ENCODE measurements around the gene IQGAP1. TPM values are rescaled to one million over a fixed set of nuclear protein-coding genes. Genes with fewer than 3 reads are reported as not detected.
A peak's percentile ranks its signal among the peaks of the same experiment; 100 is the strongest.

IQGAP1 gene
- total RNA-seq, 3 donors from 2014 or later (not counting 1 experiment from before 2014, with no cell fraction given): 431 to 493 (median 446) TPM

- Mint-ChIP-seq H3K27me3 (ENCODE audit: low read depth in 2 of 2) (no peaks in the 10 kb centered on the region), H3K27ac (peak overlapping the region; percentile 32 to 70), H3K36me3 (peaks cover 20% of the 10 kb centered on the region), H3K9me3 (no peaks in the 10 kb centered on the region), H3K4me3 (no peak overlapping the region), H3K4me1 (peaks cover 40 to 44% of the 10 kb centered on the region in 2 donors)
- DNase-seq (no peak), ATAC-seq (no peak)
- intact Hi-C loops (cut with micrococcal nuclease): no loop called here
- Histone ChIP-seq H3K4me3 (ENCODE audit: low read length) (no peak overlapping the region), H3K27me3 (ENCODE audit: control insufficient read depth, insufficient read depth, low read length) (no peaks in the 10 kb centered on the region), H3K4me1 (ENCODE audit: control insufficient read depth, insufficient read depth, low read length) (no peaks in the 10 kb centered on the region), H3K9me3 (ENCODE audit: control insufficient read depth, insufficient read depth, low read length) (no peaks in the 10 kb centered on the region), H3K27ac (ENCODE audit: low read length) (no peak overlapping the region), H3K36me3 (ENCODE audit: control insufficient read depth, insufficient read depth, low read length) (peaks cover 87% of the 10 kb centered on the region)
- TF ChIP-seq, protein P1, sequence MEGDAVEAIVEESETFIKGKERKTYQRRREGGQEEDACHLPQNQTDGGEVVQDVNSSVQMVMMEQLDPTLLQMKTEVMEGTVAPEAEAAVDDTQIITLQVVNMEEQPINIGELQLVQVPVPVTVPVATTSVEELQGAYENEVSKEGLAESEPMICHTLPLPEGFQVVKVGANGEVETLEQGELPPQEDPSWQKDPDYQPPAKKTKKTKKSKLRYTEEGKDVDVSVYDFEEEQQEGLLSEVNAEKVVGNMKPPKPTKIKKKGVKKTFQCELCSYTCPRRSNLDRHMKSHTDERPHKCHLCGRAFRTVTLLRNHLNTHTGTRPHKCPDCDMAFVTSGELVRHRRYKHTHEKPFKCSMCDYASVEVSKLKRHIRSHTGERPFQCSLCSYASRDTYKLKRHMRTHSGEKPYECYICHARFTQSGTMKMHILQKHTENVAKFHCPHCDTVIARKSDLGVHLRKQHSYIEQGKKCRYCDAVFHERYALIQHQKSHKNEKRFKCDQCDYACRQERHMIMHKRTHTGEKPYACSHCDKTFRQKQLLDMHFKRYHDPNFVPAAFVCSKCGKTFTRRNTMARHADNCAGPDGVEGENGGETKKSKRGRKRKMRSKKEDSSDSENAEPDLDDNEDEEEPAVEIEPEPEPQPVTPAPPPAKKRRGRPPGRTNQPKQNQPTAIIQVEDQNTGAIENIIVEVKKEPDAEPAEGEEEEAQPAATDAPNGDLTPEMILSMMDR (IDR thresholded peaks at IDR 0.05): no peak
- WGBS (ENCODE audit: insufficient coverage): 93% methylated on average over 4 of the region's 4 CpGs
Measured at GRCh38 chr15:90459368-90459767, 71.3 kb downstream of the IQGAP1 start.

DNA sequence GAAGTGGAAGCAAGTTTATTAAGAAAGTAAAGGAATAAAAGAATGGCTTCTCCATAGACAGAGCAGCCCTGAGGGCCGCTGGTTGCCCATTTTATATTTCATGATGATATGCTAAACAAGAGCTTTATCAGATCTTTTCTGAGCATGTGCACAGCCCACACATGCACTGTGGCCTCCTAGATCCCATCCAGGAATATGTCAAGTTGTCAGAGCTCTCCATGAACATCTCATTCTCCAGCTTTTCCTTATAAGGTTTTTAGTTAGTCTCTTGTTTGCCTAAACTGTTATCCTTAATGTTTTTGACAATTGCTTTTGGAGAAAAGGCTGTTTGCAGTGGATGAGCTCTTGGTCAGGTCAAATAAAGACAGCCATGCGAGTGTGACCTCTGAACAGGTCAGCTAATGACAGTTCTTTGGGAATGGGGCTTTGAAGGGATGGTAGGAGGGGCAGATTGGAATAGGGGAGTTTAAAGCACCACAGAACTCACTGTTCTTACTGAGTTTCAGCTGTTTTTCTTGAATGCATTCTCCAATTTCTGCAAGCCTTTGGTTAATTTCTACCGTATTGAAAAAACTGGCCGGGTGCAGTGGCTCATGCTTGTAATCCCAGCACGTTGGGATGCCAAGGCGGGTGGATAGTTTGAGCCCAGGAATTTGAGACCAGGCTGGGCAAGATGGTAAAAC is 72.2 kb downstream of the IQGAP1 start:
- H3K4me1 ChIP-seq (ENCODE audit: control insufficient read depth, insufficient read depth, low read length): no peaks in the 10 kb centered on the region
- Mint-ChIP-seq H3K27ac (peak overlapping the region; percentile 32 to 70), H3K9me3 (no peaks in the 10 kb centered on the region), H3K36me3 (peaks cover 20% of the 10 kb centered on the region), H3K27me3 (ENCODE audit: low read depth in 2 of 2) (no peaks in the 10 kb centered on the region), H3K4me1 (peaks cover 41 to 45% of the 10 kb centered on the region in 2 donors), H3K4me3 (no peak overlapping the region)
- no peak overlapping the region for H3K4me3 ChIP-seq (ENCODE audit: low read length)
- H3K36me3 ChIP-seq (ENCODE audit: control insufficient read depth, insufficient read depth, low read length): peaks cover 85% of the 10 kb centered on the region
- ATAC-seq (no peak), DNase-seq (no peak)
- H3K9me3 ChIP-seq (ENCODE audit: control insufficient read depth, insufficient read depth, low read length): no peaks in the 10 kb centered on the region
- TF ChIP-seq, protein P1 (IDR thresholded peaks at IDR 0.05): no peak
- H3K27me3 ChIP-seq (ENCODE audit: control insufficient read depth, insufficient read depth, low read length): no peaks in the 10 kb centered on the region
- intact Hi-C loops (cut with micrococcal nuclease): no loop called here
- H3K27ac ChIP-seq (ENCODE audit: low read length): no peak overlapping the region
- 97% methylated on average over 6 of the region's 6 CpGs for WGBS (ENCODE audit: insufficient coverage)

DNA sequence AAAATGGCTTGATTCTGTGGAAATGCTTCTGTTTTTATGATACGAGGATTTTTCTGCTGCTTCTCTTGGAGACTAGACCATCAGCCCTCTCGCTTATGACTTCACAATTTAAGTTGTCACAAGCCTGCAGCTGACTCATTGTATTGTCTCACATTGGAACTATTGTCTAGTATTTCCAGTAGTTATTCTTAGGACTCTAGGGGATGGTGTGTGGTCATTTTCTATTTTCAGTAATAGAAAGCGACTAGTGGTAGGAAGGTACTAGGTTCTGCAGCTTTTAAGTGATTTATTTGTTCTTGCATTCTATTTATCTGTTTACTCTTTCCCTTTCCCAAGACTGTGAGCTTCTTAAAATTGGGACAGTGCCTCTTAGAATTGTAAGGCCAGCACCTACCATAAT is 75.3 kb downstream of the IQGAP1 start:
- no peaks in the 10 kb centered on the region for H3K27me3 Mint-ChIP-seq (ENCODE audit: low read depth in 2 of 2)
- H3K27ac Mint-ChIP-seq: peak overlapping the region; percentile 29 to 43
- no peaks in the 10 kb centered on the region for H3K4me1 ChIP-seq (ENCODE audit: control insufficient read depth, insufficient read depth, low read length)
- H3K9me3 ChIP-seq (ENCODE audit: control insufficient read depth, insufficient read depth, low read length): no peaks in the 10 kb centered on the region
- no peak for DNase-seq
- H3K36me3 Mint-ChIP-seq: peaks cover 31% of the 10 kb centered on the region
- TF ChIP-seq, protein P1 (IDR thresholded peaks at IDR 0.05): no peak
- H3K27ac ChIP-seq (ENCODE audit: low read length): no peak overlapping the region
- intact Hi-C loops (cut with micrococcal nuclease): no loop called here
- ATAC-seq: no peak
- 94% methylated on average over 2 of the region's 3 CpGs for WGBS (ENCODE audit: insufficient coverage)
- peaks cover 48 to 52% of the 10 kb centered on the region in 2 donors for H3K4me1 Mint-ChIP-seq
- no peak overlapping the region for H3K4me3 ChIP-seq (ENCODE audit: low read length)
- H3K9me3 Mint-ChIP-seq: no peaks in the 10 kb centered on the region
- H3K36me3 ChIP-seq (ENCODE audit: control insufficient read depth, insufficient read depth, low read length): peaks cover 89% of the 10 kb centered on the region
- H3K27me3 ChIP-seq (ENCODE audit: control insufficient read depth, insufficient read depth, low read length): no peaks in the 10 kb centered on the region
- H3K4me3 Mint-ChIP-seq: no peak overlapping the region
